Peyer's patch (tissue), 4 donors: ENCODE data around the gene MOSMO.

Experiments
- POLR2A ChIP-seq, 2 donors: fragments of 450-650 bp; IDR thresholded peaks; one replicate each; pipeline ENCODE4 v1.5.1; 2017; ENCODE audit warnings: antibody characterized with exemption in 2 of 2, mild to moderate bottlenecking in 2 of 2, moderate library complexity in 2 of 2
- TF ChIP-seq, protein P1 (sequence below), 6 experiments: fragments of 450-650 bp in 4 of 6; fragments of 200-600 bp in 2 of 6; sonication (generic) in 1 of 6; IDR thresholded peaks; one replicate each; pipeline ENCODE4 v1.5.1; 2017 to 2019; ENCODE audit warnings: antibody characterized with exemption in 6 of 6, mild to moderate bottlenecking in 3 of 6, moderate library complexity in 1 of 6

DNA sequence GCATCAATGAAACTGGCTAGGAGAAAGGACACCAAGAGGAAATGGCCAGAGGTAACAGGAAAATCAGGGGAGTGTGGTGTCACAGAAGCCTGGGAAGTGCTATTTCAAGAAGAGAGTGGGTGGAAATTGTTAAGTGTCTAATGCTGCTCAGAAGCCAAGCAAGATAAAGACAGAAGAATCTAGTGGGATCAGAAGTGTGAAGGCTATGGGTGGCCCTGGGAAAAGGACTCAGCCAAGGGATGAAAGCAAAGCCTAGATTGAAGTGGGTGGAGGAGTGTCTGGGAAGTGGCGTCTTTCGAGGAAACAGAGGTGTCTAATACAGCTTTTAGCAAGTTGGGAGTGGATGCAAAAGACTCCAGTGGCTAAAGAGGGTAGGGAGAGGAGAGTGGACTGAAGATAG, 20.4 kb upstream of the MOSMO start:
- TF ChIP-seq POLR2A (IDR thresholded peaks at IDR 0.05) = no peak
- TF ChIP-seq, protein P1, sequence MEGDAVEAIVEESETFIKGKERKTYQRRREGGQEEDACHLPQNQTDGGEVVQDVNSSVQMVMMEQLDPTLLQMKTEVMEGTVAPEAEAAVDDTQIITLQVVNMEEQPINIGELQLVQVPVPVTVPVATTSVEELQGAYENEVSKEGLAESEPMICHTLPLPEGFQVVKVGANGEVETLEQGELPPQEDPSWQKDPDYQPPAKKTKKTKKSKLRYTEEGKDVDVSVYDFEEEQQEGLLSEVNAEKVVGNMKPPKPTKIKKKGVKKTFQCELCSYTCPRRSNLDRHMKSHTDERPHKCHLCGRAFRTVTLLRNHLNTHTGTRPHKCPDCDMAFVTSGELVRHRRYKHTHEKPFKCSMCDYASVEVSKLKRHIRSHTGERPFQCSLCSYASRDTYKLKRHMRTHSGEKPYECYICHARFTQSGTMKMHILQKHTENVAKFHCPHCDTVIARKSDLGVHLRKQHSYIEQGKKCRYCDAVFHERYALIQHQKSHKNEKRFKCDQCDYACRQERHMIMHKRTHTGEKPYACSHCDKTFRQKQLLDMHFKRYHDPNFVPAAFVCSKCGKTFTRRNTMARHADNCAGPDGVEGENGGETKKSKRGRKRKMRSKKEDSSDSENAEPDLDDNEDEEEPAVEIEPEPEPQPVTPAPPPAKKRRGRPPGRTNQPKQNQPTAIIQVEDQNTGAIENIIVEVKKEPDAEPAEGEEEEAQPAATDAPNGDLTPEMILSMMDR (IDR thresholded peaks at IDR 0.05) = no peak
